PC-3 (cell line): Measurements from ENCODE around the gene POLR2L.

Source experiments
- CTCF ChIP-seq: fragments of 300-600 bp; sonication (generic); conservative IDR thresholded peaks from 2 replicates; pipeline ENCODE4 v1.5.1; 2017; ENCODE audit warnings: antibody characterized with exemption, low read depth, mild to moderate bottlenecking, low read length
- EZH2 ChIP-seq: fragments of 300-600 bp; sonication (generic); IDR thresholded peaks from one replicate; pipeline ENCODE4 v1.6.1; 2017; ENCODE audit warnings: antibody characterized with exemption, mild to moderate bottlenecking, low read length; ENCODE audit not compliant: unreplicated experiment
- EZH2phosphoT487 ChIP-seq: fragments of 300-600 bp; sonication (generic); IDR thresholded peaks from 2 replicates; pipeline ENCODE4 v1.6.1; 2018; ENCODE audit warnings: mild to moderate bottlenecking, antibody characterized with exemption, low read length, borderline replicate concordance

GRCh38 chr11:813072-813455, 29.3 kb downstream of the POLR2L start:
- TF ChIP-seq CTCF (no peak), EZH2 (no peak), EZH2phosphoT487 (no peak)
